Thymus (tissue), 11 donors: ENCODE data around the gene KCNIP1. TPM values are rescaled to one million over a fixed set of nuclear protein-coding genes. Genes with fewer than 3 reads are reported as not detected.

Source experiments
- DNase-seq, 9 donors: peaks; one replicate each; pipeline ENCODE4 v3.0.0-alpha.2; 2013; ENCODE audit warnings: low spot score in 9 of 9, low read depth in 6 of 9, missing footprints in 1 of 9
- H3K27ac ChIP-seq, 2 donors: one replicate each; pipeline ENCODE4 v1.5.1; 2013; ENCODE audit warnings: control low read depth in 1 of 2, low read depth in 1 of 2, low read length in 1 of 2, mild to moderate bottlenecking in 1 of 2, moderate library complexity in 1 of 2
- H3K27me3 ChIP-seq, 2 donors: one replicate each; pipeline ENCODE4 v1.5.1; 2013; ENCODE audit warnings: low read length in 1 of 2; ENCODE audit not compliant: control insufficient read depth in 2 of 2, insufficient read depth in 1 of 2
- H3K36me3 ChIP-seq, 2 donors: one replicate each; pipeline ENCODE4 v1.5.1; 2013; ENCODE audit warnings: low read length in 1 of 2, mild to moderate bottlenecking in 1 of 2, moderate library complexity in 1 of 2; ENCODE audit not compliant: control insufficient read depth in 2 of 2, insufficient read depth in 2 of 2
- H3K4me1 ChIP-seq, 2 donors: one replicate each; pipeline ENCODE4 v1.5.1; 2013; ENCODE audit warnings: low read length in 2 of 2; ENCODE audit not compliant: control insufficient read depth in 2 of 2, insufficient read depth in 2 of 2
- H3K4me3 ChIP-seq, 2 donors: one replicate each; pipeline ENCODE4 v1.5.1; 2013; ENCODE audit warnings: low read length in 2 of 2, control low read depth in 1 of 2, mild to moderate bottlenecking in 1 of 2
- H3K9me3 ChIP-seq, 2 donors: one replicate each; pipeline ENCODE4 v1.5.1; 2013; ENCODE audit warnings: low read length in 1 of 2, mild to moderate bottlenecking in 1 of 2; ENCODE audit not compliant: control insufficient read depth in 2 of 2, insufficient read depth in 1 of 2
- WGBS: extraction: QIAGEN DNeasy Blood & Tissue Kit; methylation state at CpG from one replicate; pipeline ENCODE4 v1.1.7; 2013; 5-methylcytosine and 5-hydroxymethylcytosine counted together
- polyA plus RNA-seq: library from polyadenylated mRNA; stranded (reverse); fragments of 200-250 nt; gene quantifications from one replicate; pipeline ENCODE4 v1.2.3, GENCODE V29; 2013
- total RNA-seq: library from RNA; stranded (reverse); fragments of 120-200 nt; gene quantifications from one replicate; pipeline ENCODE4 v1.2.4, GENCODE V29; 2013
- donor health status: healthy.

KCNIP1 gene
- total and polyA plus RNA-seq, 2 donors, result 0.09 to 0.23 TPM

DNA sequence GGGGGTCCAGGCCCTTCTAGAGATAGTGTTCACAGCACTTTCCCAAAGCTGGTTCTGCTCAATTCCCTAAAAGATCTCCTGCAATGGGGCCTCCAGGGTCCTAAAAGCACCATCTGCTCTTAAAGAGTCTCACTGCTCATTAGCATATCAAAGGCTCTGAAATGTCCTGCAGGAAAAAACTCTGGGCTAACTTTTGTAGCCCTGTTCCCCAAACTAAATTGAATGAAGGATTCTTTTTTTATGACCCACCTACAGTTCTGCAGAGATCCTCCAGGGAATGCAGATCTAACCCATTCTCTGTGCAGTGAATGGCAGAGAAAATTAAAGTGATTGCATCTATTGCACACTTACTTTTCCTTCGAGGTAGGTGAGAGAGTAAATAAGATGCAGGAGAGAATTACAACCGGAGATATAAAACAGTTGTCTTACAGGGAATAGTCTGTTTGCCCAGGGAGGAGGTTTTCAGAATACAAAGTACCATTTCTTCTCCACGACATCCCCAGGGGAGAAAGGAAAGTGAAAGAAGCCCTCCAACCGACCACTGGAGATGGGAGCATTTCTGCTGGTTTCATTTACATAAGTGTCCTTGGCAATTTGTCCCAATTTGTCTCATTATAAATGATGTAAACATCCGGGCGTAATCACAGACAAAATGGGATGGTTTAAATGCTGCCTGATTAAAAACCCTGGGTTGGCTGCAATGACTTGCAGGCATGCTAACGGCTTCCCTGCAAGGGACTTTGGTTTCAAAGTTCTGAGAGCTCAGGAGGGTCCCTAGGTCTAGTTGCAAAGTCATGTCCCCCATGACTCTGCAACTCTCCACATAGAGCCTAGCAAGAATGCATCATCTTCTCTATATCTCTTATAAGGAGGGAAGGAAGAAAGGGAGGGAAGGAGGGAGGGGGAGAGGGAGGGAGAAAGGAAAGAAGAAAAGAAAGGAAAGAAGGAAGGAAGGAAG is 114.0 kb downstream of the KCNIP1 start:
- H3K27me3 ChIP-seq, result no peaks in the 10 kb centered on the region
- DNase-seq, result no peak
- no peak overlapping the region for H3K4me3 ChIP-seq
- H3K9me3 ChIP-seq, result no peaks in the 10 kb centered on the region
- H3K4me1 ChIP-seq, result no peaks in the 10 kb centered on the region
- no peak overlapping the region for H3K27ac ChIP-seq
- H3K36me3 ChIP-seq, result no peaks in the 10 kb centered on the region
- WGBS, result 24% methylated on average over 7 of the region's 7 CpGs

DNA sequence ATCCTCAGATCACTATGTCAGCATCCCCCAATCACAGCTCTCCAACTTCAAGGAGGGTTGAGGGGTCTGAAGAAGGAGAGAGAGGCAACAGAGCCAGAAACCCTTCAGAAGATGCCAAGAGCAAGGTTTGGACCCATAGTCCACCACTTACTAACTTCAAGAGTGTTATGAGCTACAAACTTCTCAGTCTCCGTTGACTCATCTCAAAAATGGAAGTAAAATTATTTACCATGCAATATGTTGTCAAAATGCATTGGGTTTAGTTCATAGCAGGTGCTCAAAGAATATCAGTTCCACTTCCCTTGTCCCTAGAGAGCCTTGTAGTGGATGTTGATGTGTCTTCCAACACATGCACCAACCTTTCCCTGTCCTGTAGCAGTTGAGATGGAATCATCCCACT is 116.0 kb downstream of the KCNIP1 start:
- no peaks in the 10 kb centered on the region for H3K27me3 ChIP-seq
- no peaks in the 10 kb centered on the region for H3K36me3 ChIP-seq
- H3K27ac ChIP-seq, result no peak overlapping the region
- no peak overlapping the region for H3K4me3 ChIP-seq
- no peaks in the 10 kb centered on the region for H3K9me3 ChIP-seq
- 95% methylated on average over 1 of the region's 1 CpG for WGBS
- H3K4me1 ChIP-seq, result no peaks in the 10 kb centered on the region
- DNase-seq, result no peak

DNA sequence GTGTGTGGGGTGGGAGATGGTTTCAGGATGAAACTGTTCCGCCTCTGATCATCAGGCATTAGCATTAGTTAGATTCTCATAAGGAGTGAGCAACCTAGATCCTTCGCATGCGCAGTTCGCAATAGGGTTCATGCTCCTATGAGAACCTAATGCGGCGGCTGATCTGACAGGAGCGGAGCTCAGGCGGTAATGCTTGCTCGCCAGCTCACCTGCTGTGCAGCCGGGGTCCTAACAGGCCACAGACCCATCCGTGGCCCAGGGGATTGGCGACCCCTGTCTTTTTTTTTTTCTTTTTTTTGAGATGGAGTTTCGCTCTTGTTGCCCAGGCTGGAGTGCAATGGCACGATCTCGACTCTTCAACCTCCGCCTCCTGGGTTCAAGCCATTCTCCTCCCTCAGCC is 119.1 kb downstream of the KCNIP1 start:
- H3K27ac ChIP-seq, result no peak overlapping the region
- WGBS, result 96% methylated on average over 16 of the region's 16 CpGs
- H3K9me3 ChIP-seq, result no peaks in the 10 kb centered on the region
- DNase-seq, result no peak
- no peaks in the 10 kb centered on the region for H3K4me1 ChIP-seq
- no peak overlapping the region for H3K4me3 ChIP-seq
- no peaks in the 10 kb centered on the region for H3K27me3 ChIP-seq
- H3K36me3 ChIP-seq, result no peaks in the 10 kb centered on the region

DNA sequence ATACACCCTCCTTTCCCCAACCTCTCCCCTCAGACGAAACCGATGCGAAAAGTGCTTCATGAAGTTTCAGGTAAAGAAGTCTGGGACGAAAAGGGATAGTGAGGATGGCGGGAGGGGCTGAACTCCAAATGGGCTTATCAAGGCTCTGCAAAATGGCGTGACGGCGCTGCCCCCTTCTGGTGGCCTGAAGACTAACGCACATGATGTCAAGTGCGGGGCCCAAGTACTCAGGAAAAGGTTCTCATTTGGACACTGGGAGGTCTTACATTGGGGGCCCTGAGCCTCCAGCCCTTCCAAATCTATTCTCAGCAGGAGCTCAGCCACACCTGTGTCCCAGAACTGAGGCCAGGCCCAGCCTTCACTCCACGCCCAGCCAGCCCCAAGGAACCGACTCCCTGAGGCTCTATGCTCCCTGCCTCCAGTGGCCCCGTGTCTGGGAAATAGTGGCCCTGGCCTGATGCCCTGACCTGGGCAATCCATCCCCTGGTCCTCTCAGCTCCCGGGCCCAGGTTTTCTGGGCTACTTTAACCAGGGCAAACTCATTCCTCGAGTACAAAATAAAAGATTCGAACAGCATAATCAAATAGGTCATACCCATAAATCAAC is 119.9 kb downstream of the KCNIP1 start:
- Histone ChIP-seq H3K27me3 (no peaks in the 10 kb centered on the region), H3K36me3 (no peaks in the 10 kb centered on the region), H3K4me3 (no peak overlapping the region), H3K4me1 (no peaks in the 10 kb centered on the region), H3K9me3 (no peaks in the 10 kb centered on the region), H3K27ac (no peak overlapping the region)
- 64% methylated on average over 16 of the region's 16 CpGs for WGBS
- peak in 1 of 9 donors; percentile 21 for DNase-seq

DNA sequence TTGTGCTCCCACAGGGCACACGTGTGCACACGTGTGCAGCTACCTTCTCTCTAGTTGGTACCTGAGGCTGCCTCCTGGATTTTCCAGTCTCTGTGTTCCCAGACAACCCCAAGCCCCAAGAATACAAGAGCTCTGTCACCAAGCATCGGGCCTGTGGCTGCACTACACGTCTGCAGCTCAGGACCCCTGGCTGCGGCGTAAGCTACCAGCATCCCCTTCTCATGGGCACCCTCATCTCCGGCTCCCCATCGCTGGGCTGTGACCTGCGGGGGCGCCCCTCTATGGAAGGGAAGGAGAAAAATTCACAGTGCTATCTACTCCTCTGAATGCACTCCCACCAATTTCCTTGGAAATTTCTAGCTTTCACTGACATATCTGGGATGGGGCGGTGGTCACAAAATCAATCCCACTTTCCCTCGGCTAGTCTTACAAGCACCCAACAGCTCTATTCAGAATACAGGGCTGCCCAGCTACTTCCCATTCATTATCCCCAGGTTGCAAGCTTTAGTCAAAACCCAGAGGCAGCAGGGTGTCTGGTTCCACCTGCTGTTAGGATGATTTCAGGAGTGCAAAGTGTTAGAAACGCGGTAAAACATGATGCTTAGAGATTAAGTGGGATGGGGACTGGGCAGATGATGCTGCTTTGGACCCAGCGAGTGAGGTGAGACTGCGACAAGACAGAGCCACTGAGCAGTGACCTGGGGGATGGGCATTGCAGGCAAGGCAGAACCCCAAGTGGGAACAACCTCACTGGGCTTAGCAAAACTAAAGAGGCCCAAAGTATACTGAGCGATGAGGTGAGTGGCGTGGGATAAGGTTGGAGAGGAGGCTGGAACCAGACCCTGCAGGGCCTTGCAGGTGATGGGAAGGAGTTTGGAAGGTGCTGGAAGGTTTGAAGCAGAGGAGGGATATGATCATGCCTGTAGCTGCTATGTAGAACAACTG is 121.7 kb downstream of the KCNIP1 start:
- 90% methylated on average over 18 of the region's 18 CpGs for WGBS
- no peak overlapping the region for H3K27ac ChIP-seq
- H3K4me1 ChIP-seq, result no peaks in the 10 kb centered on the region
- H3K36me3 ChIP-seq, result no peaks in the 10 kb centered on the region
- no peaks in the 10 kb centered on the region for H3K9me3 ChIP-seq
- no peak overlapping the region for H3K4me3 ChIP-seq
- H3K27me3 ChIP-seq, result peaks cover 0 to 2% of the 10 kb centered on the region in 2 donors
- DNase-seq, result no peak

DNA sequence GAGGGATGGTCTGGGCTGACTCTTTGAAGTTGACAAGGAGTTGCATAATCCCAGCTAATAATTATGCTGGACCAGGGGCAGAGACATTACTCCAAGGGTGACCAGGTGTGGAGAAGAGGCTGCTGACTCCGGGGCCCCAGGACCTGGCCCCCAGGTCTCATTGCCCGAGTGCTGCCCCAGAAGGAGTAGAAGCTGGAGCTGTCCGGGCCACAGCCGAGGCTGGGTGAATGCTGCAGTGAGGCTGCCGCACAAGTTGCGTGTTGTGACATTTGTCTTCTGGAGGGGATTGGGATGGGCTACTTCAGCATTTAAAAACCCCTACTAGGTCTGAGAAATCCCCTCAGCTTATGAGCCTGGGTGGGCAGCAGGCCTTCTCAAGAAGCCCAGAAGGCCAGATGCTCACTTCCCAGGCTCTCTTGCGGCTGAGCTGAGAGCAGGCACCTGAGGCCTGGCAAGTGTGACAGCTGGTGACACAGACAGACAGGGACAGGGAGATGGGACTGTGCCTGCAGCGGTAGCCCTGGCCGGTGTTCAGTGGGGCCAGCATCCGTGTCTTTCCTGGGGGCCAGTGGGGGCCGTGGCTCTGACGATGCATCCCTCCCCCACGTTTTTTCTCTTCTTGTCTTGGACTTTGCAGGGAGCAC is 122.8 kb downstream of the KCNIP1 start:
- no peaks in the 10 kb centered on the region for H3K36me3 ChIP-seq
- no peak overlapping the region for H3K27ac ChIP-seq
- H3K4me3 ChIP-seq, result no peak overlapping the region
- WGBS, result 94% methylated on average over 13 of the region's 13 CpGs
- DNase-seq, result no peak
- H3K9me3 ChIP-seq, result no peaks in the 10 kb centered on the region
- peaks cover 0 to 7% of the 10 kb centered on the region in 2 donors for H3K27me3 ChIP-seq
- H3K4me1 ChIP-seq, result no peaks in the 10 kb centered on the region

DNA sequence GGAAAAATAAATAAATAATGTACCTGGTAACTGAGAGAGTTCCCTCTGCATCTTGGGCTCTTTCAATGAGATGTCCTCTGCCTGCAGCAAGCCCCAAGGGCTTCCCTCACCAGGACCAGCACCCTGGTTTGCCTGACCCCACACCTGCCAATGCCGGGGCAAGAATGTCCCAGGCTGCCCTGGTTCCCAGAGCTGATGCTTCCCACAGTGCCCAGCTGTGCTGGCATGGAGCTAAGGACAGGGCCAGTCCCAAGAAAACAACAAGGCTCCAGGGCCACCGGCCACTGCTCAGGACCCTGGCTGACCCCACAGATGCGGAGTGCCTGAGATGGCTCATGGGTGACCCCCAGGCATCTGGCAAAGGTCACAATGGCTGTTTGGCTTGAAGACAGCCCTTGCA is 123.5 kb downstream of the KCNIP1 start:
- Histone ChIP-seq H3K4me1 (no peaks in the 10 kb centered on the region), H3K27ac (no peak overlapping the region), H3K9me3 (no peaks in the 10 kb centered on the region), H3K27me3 (peaks cover 0 to 12% of the 10 kb centered on the region in 2 donors), H3K36me3 (no peaks in the 10 kb centered on the region), H3K4me3 (no peak overlapping the region)
- DNase-seq, result no peak
- 82% methylated on average over 3 of the region's 3 CpGs for WGBS

DNA sequence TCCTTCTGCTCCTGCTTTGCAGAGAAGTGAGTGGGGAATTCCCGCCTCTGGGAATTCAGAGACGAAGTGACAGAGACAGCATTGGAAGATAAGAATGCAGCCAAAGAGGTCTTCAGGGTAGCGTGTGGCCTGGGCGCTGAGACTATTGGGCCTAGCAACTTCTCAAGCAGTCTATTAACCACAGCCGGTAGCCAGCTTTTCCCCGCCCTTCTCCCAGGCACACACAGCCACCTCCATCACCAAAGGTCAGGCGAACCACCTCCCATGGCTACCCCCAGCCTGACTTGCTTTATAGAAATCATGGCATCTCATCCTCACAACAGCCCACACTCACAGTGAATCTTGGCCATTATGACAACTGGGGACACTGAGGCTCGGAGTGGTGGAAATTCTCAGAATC is 124.2 kb downstream of the KCNIP1 start:
- H3K9me3 ChIP-seq, result no peaks in the 10 kb centered on the region
- H3K27me3 ChIP-seq, result peaks cover 0 to 20% of the 10 kb centered on the region in 2 donors
- H3K27ac ChIP-seq, result no peak overlapping the region
- 97% methylated on average over 8 of the region's 8 CpGs for WGBS
- no peak for DNase-seq
- no peaks in the 10 kb centered on the region for H3K4me1 ChIP-seq
- H3K36me3 ChIP-seq, result no peaks in the 10 kb centered on the region
- no peak overlapping the region for H3K4me3 ChIP-seq
